ENCODE measurements around the gene DENND1C. TPM values are rescaled to one million over a fixed set of nuclear protein-coding genes. Genes with fewer than 3 reads are reported as not detected.

Gene DENND1C
- polyA plus RNA-seq, 3 donors: 11.2 to 60.2 (median 20.5) TPM

- Histone ChIP-seq H3K4me1 (ENCODE audit: control insufficient read depth in 1 of 2, insufficient read depth in 2 of 2, low read length in 2 of 2) (peaks cover 13 to 31% of the 10 kb centered on the region in 2 donors), H3K27me3 (ENCODE audit: control insufficient read depth in 2 of 2, insufficient read depth in 2 of 2, low read length in 2 of 2) (peaks cover 24 to 44% of the 10 kb centered on the region in 2 donors), H3K9ac (ENCODE audit: insufficient read depth, low read length, poor library complexity, severe bottlenecking) (no peak overlapping the region), H3K9me3 (replicated peaks in 1 of 2; ENCODE audit: control insufficient read depth in 1 of 2, insufficient read depth in 1 of 2, low read length in 2 of 2) (peaks cover 0 to 5% of the 10 kb centered on the region in 2 donors), H4K20me1 (ENCODE audit: insufficient read depth, low read length) (no peaks in the 10 kb centered on the region), H3K27ac (ENCODE audit: low read depth in 1 of 2, low read length in 2 of 2) (no peak overlapping the region), H3K4me2 (replicated peaks; ENCODE audit: extremely low read depth, low read length, poor library complexity, severe bottlenecking) (no peak overlapping the region), H2AFZ (ENCODE audit: insufficient read depth, low read depth, low read length, poor library complexity, severe bottlenecking) (no peak overlapping the region), H3K4me3 (replicated peaks in 1 of 3; ENCODE audit: low read depth in 2 of 3, low read length in 3 of 3) (no peak overlapping the region), H3K36me3 (replicated peaks in 1 of 2; ENCODE audit: control insufficient read depth in 1 of 2, insufficient read depth in 2 of 2, low read length in 2 of 2) (no peaks in the 10 kb centered on the region), H3K79me2 (ENCODE audit: insufficient read depth, low read length) (no peaks in the 10 kb centered on the region)
- peaks cover 39 to 59% (median 57%) of the 10 kb centered on the region in 3 donors for H3K27me3 Mint-ChIP-seq (ENCODE audit: low read depth in 3 of 3)
- intact Hi-C loops (cut with micrococcal nuclease): no loop called here
- H3K36me3 Mint-ChIP-seq: peaks cover 5 to 6% of the 10 kb centered on the region in 2 donors
- H3K4me3 Mint-ChIP-seq: peak overlapping the region; percentile 60 to 88
- 54% methylated on average over 15 of the region's 24 CpGs for WGBS (ENCODE audit: insufficient coverage)
- no peak for TF ChIP-seq CTCF (IDR thresholded peaks at IDR 0.05)
- peak overlapping the region in 1 of 7 donors; percentile 40 for H3K27ac Mint-ChIP-seq
- peaks cover 23% of the 10 kb centered on the region for H3K4me1 Mint-ChIP-seq
- H3K9me3 Mint-ChIP-seq: peaks cover 0 to 13% (median 5%) of the 10 kb centered on the region in 7 donors
- no peak for DNase-seq
These were observed 19.5 kb upstream of the DENND1C start for GRCh38 chr19:6500837-6501739.

GRCh38 chr19:6499052-6499790, 17.6 kb upstream of the DENND1C start:
- Mint-ChIP-seq H3K36me3 (peaks cover 5 to 6% of the 10 kb centered on the region in 2 donors), H3K27ac (peak overlapping the region; percentile 65 to 90 (median 79)), H3K9me3 (peaks cover 0 to 10% (median 5%) of the 10 kb centered on the region in 7 donors), H3K4me1 (peaks cover 19% of the 10 kb centered on the region), H3K4me3 (peak overlapping the region in 1 of 2 donors; percentile 43), H3K27me3 (ENCODE audit: low read depth in 3 of 3) (peaks cover 36 to 57% (median 54%) of the 10 kb centered on the region in 3 donors)
- WGBS (ENCODE audit: insufficient coverage): 84% methylated on average over 12 of the region's 17 CpGs
- no peak overlapping the region for H3K9ac ChIP-seq (ENCODE audit: insufficient read depth, low read length, poor library complexity, severe bottlenecking)
- TF ChIP-seq CTCF (IDR thresholded peaks at IDR 0.05): no peak
- no peaks in the 10 kb centered on the region for H4K20me1 ChIP-seq (ENCODE audit: insufficient read depth, low read length)
- H3K27me3 ChIP-seq (ENCODE audit: control insufficient read depth in 2 of 2, insufficient read depth in 2 of 2, low read length in 2 of 2): peaks cover 24 to 44% of the 10 kb centered on the region in 2 donors
- H3K4me2 ChIP-seq (replicated peaks; ENCODE audit: extremely low read depth, low read length, poor library complexity, severe bottlenecking): no peak overlapping the region
- H3K27ac ChIP-seq (ENCODE audit: low read depth in 1 of 2, low read length in 2 of 2): peak overlapping the region in 1 of 2 donors; percentile 9
- intact Hi-C loops (cut with micrococcal nuclease): no loop called here
- no peaks in the 10 kb centered on the region for H3K79me2 ChIP-seq (ENCODE audit: insufficient read depth, low read length)
- peaks cover 0 to 5% of the 10 kb centered on the region in 2 donors for H3K9me3 ChIP-seq (replicated peaks in 1 of 2; ENCODE audit: control insufficient read depth in 1 of 2, insufficient read depth in 1 of 2, low read length in 2 of 2)
- H3K36me3 ChIP-seq (replicated peaks in 1 of 2; ENCODE audit: control insufficient read depth in 1 of 2, insufficient read depth in 2 of 2, low read length in 2 of 2): no peaks in the 10 kb centered on the region
- DNase-seq: no peak
- no peak overlapping the region for H2AFZ ChIP-seq (ENCODE audit: insufficient read depth, low read depth, low read length, poor library complexity, severe bottlenecking)
- H3K4me1 ChIP-seq (ENCODE audit: control insufficient read depth in 1 of 2, insufficient read depth in 2 of 2, low read length in 2 of 2): peaks cover 13 to 26% of the 10 kb centered on the region in 2 donors
- H3K4me3 ChIP-seq (replicated peaks in 1 of 3; ENCODE audit: low read depth in 2 of 3, low read length in 3 of 3): no peak overlapping the region

Data from CD14-positive monocyte (primary cell).